Psoas muscle (tissue), 8 donors: Measurements from ENCODE around the gene ARHGAP10. TPM values are rescaled to one million over a fixed set of nuclear protein-coding genes. Genes with fewer than 3 reads are reported as not detected.

Source experiments
- ATAC-seq, 4 donors: fragments of 200-7000 bp; cut with Tn5 transposase; one replicate each; pipeline ENCODE4 v1.9.1; 2020; ENCODE audit warnings: moderate library complexity in 3 of 4, mild to moderate bottlenecking in 2 of 4
- DNase-seq, 2 donors: peaks; one replicate each; pipeline ENCODE4 v3.0.0-alpha.2; 2020
- H3K27ac ChIP-seq: fragments of 200-600 bp; one replicate; pipeline ENCODE4 v1.8.0; 2022
- H3K27me3 ChIP-seq, 3 donors: fragments of 200-600 bp in 1 of 3; one replicate each; pipeline versions ENCODE4 v1.6.1 to v1.8.0; 2013 to 2022; ENCODE audit warnings: low read length in 2 of 3, mild to moderate bottlenecking in 2 of 3, moderate library complexity in 1 of 3; ENCODE audit not compliant: insufficient read depth in 3 of 3
- H3K36me3 ChIP-seq, 2 donors: fragments of 200-600 bp in 1 of 2; one replicate each; pipeline versions ENCODE4 v1.6.1 to v1.8.0; 2013 to 2022; ENCODE audit warnings: low read depth in 1 of 2, mild to moderate bottlenecking in 1 of 2, moderate library complexity in 1 of 2; ENCODE audit not compliant: insufficient read depth in 1 of 2
- H3K4me1 ChIP-seq: fragments of 200-600 bp; one replicate; pipeline ENCODE4 v1.8.0; 2022
- H3K4me3 ChIP-seq: fragments of 200-600 bp; one replicate; pipeline ENCODE4 v1.8.0; 2022; ENCODE audit warnings: mild to moderate bottlenecking
- H3K9me3 ChIP-seq: fragments of 200-600 bp; one replicate; pipeline ENCODE4 v1.8.0; 2022
- WGBS, 3 donors: extraction: QIAGEN DNeasy Blood & Tissue Kit; methylation state at CpG; one replicate each; pipeline versions ENCODE4 v1.1.6 to v1.1.7; 2013; 5-methylcytosine and 5-hydroxymethylcytosine counted together
- intact Hi-C, 2 donors: fragments of 100-400 bp; cut with DNase I; formaldehyde crosslinking; loops; one replicate each; pipeline versions ENCODE4 v1.11.0 to v1.14.2; 2022
- polyA plus RNA-seq, 3 donors: library from polyadenylated mRNA; stranded (reverse); fragments of 200-250 nt; gene quantifications; one replicate each; pipeline ENCODE4 v1.2.3, GENCODE V29; 2013
- total RNA-seq, 4 donors: library from RNA; stranded (reverse); fragmentation: NEBNext Ultra II Directional in 2 of 4; extraction: Animal tissue kit (Norgen Biotek cat#: 25700) in 2 of 4; gene quantifications; one replicate each; pipeline versions ENCODE4 v1.2.1 to v1.2.4, GENCODE V29; 2021 to 2023
- TF ChIP-seq, protein P1 (sequence below): fragments of 200-600 bp; IDR thresholded peaks from one replicate; pipeline ENCODE4 v1.8.0; 2022; ENCODE audit warnings: antibody characterized with exemption
- donor health status: healthy with polysubstance abuse.
- donor health status: DM: no; HTN: no; CAD: no; lungs with moderate emphysema.
- donor health status: Bipolar disorder and iron deficiency.
- donor health status: healthy.
- donor health status: DM: yes; HTN: yes; CAD: no.
- donor health status: DM: no; HTN: no; CAD: no.
- donor health status: DM: no; HTN: no; CAD: no.
- donor health status: DM: yes; HTN: yes; CAD: no.

ARHGAP10 gene
- total and polyA plus RNA-seq, 7 donors = 28.8 to 43.5 (median 34.0) TPM

DNA sequence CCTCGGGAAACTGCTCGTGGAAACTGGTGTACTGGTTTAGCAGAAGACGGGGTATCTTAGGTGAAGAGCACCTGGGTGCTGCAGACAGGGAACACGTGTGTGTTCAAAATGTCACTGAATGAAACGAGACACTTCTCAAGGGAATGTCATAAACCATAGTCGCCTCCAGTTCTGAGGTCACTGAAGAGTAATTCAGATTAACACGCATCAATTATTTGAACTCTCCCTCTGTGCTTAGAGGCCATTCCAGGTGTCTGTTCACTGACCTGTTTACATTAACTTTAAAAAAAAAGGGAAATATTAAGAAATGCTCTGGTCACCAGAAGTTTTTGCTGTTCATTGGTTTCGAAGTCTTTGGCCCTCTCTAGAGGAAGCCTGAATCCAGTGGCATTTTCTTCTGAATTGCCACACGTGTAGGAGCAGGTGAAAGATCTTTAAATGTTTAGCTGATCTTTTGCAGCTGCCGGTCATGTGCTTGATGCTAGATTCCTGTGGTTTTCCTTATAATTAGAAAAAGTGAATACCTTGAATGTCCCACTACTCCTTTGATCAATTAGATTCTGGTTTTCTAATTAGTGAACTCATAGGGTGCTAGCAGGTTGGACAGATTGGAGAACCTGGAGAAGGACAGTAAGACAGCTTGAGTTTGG is 330.5 kb downstream of the ARHGAP10 start:
- ATAC-seq (no peak), DNase-seq (no peak)
- intact Hi-C loops = loop anchor here in 1 of 2 donors (5.0 kb wide), 1 partner anchor 385 kb away; no protein-coding TSS in a partner anchor
- TF ChIP-seq, protein P1, sequence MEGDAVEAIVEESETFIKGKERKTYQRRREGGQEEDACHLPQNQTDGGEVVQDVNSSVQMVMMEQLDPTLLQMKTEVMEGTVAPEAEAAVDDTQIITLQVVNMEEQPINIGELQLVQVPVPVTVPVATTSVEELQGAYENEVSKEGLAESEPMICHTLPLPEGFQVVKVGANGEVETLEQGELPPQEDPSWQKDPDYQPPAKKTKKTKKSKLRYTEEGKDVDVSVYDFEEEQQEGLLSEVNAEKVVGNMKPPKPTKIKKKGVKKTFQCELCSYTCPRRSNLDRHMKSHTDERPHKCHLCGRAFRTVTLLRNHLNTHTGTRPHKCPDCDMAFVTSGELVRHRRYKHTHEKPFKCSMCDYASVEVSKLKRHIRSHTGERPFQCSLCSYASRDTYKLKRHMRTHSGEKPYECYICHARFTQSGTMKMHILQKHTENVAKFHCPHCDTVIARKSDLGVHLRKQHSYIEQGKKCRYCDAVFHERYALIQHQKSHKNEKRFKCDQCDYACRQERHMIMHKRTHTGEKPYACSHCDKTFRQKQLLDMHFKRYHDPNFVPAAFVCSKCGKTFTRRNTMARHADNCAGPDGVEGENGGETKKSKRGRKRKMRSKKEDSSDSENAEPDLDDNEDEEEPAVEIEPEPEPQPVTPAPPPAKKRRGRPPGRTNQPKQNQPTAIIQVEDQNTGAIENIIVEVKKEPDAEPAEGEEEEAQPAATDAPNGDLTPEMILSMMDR = no peak
- peaks cover 65% of the 10 kb centered on the region for H3K4me1 ChIP-seq
- H3K4me3 ChIP-seq = no peak overlapping the region
- 35 to 61% (median 37%) methylated on average over 10 of the region's 10 CpGs for WGBS, 3 donors
- H3K27ac ChIP-seq = peak overlapping the region; percentile 91
- no peaks in the 10 kb centered on the region for H3K9me3 ChIP-seq
- H3K27me3 ChIP-seq = no peaks in the 10 kb centered on the region
- peaks cover 0 to 26% of the 10 kb centered on the region in 2 donors for H3K36me3 ChIP-seq

DNA sequence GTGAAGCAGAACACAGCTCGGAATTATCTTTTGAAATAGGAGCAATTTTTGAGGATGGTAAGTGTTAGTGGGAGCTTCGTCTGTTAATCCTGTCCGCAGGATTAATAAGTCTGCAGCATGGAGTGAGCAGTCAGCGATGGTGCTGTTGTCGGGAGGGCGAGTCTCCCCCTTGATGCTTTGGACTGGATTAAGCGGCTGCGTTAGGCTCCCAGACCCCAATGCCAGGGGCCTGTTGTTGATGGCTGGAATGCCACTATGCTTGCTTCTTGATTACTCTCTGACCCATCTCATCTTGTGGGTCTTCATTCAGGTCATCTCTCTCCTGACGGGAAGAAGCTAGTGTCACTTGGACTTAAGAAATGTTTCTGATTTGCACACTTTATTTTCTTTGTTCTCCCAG is 332.6 kb downstream of the ARHGAP10 start:
- H3K36me3 ChIP-seq = peaks cover 0 to 26% of the 10 kb centered on the region in 2 donors
- no peak overlapping the region for H3K27ac ChIP-seq
- 93 to 95% (median 95%) methylated on average over 9 of the region's 9 CpGs for WGBS, 3 donors
- peaks cover 56% of the 10 kb centered on the region for H3K4me1 ChIP-seq
- H3K9me3 ChIP-seq = no peaks in the 10 kb centered on the region
- H3K27me3 ChIP-seq = no peaks in the 10 kb centered on the region
- no peak overlapping the region for H3K4me3 ChIP-seq
- DNase-seq (no peak), ATAC-seq (no peak)
- intact Hi-C loops = loop anchor here in 1 of 2 donors (5.0 kb wide), 1 partner anchor 383 kb away; no protein-coding TSS in a partner anchor
- TF ChIP-seq, protein P1 = no peak

DNA sequence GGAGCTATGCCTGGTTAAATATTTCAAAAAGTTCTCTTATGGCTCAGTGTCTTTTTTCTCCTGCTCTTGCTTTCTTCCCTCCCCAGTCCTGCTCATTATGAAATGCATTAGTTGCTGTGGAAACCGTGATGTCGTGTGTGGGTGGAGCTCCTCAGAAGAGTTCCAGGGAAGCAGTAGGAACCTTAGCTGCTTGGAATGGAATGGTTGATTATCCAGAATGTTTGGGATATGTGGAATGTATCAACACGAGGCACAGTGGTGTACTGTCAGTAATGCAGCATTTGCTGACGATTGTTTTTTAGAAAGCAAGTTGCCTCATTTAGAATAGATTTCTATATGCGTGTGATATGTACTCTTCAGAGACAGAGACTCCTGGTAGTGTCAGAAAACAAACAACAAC is 333.2 kb downstream of the ARHGAP10 start:
- intact Hi-C loops = no loop called here
- H3K27ac ChIP-seq = no peak overlapping the region
- H3K27me3 ChIP-seq = no peaks in the 10 kb centered on the region
- TF ChIP-seq, protein P1 = no peak
- 64 to 85% (median 65%) methylated on average over 5 of the region's 5 CpGs for WGBS, 3 donors
- H3K36me3 ChIP-seq = peaks cover 0 to 26% of the 10 kb centered on the region in 2 donors
- no peak overlapping the region for H3K4me3 ChIP-seq
- peaks cover 56% of the 10 kb centered on the region for H3K4me1 ChIP-seq
- no peaks in the 10 kb centered on the region for H3K9me3 ChIP-seq
- DNase-seq = no peak
- no peak for ATAC-seq

DNA sequence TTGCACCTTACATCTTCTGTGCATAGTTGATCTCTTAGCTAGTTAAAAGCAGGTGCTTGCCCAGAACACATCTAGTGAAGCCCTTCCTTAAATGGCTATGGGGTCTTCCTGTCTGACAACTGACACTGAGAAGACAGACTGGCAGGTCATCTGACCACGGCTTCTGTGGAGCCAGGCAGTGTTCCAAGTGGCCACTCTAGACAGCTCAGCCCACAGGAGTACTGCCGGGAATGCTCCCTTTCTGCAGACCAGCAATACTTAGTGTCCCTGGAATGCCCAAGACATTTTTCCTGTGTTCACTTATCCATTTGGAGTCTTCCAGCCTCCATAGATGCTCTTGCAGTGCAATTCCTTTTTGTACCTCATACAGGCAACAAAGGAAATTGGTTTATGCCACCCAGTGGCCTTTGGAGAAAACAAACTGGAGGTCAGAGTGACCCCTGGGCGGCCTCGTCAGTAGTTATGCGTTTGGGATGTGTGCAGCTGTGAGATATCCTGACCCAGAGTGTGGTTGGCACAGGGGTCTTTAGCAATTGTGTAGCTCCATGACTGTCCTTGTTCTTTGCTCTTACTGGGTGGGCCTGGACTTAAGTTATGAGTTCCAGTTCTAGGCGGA is 335.5 kb downstream of the ARHGAP10 start:
- DNase-seq = no peak
- Histone ChIP-seq H3K36me3 (peaks cover 0 to 34% of the 10 kb centered on the region in 2 donors), H3K27me3 (no peaks in the 10 kb centered on the region), H3K9me3 (no peaks in the 10 kb centered on the region), H3K4me1 (peaks cover 46% of the 10 kb centered on the region), H3K27ac (peak overlapping the region; percentile 71), H3K4me3 (no peak overlapping the region)
- ATAC-seq = peak; percentile 60 to 74 (median 74)
- WGBS, 3 donors = 32 to 38% (median 37%) methylated on average over 6 of the region's 6 CpGs
- TF ChIP-seq, protein P1 = peak; percentile 15
- intact Hi-C loops = no loop called here
